H1 (cell line): ENCODE data around the gene CREB3L4. TPM values are rescaled to one million over a fixed set of nuclear protein-coding genes. Genes with fewer than 3 reads are reported as not detected.

Experiments
- CHD7 ChIP-seq: fragments of 300-600 bp; sonication (generic); IDR thresholded peaks from 2 replicates; pipeline ENCODE4 v1.7.1; 2012; ENCODE audit warnings: low read length, moderate library complexity, mild to moderate bottlenecking, inconsistent platforms; ENCODE audit not compliant: insufficient replicate concordance
- polyA plus RNA-seq, 7 experiments: library from polyadenylated mRNA; depleted of rRNA in 3 of 7; stranded (reverse) in 5 of 7; unstranded in 2 of 7; fragments of >200 nt in 5 of 7; fragments of 200-250 nt in 2 of 7; gene quantifications; 1 replicate in 5 of 7; 2 replicates in 1 of 7; 4 replicates in 1 of 7; pipeline versions ENCODE4 v1.2.1 to v1.2.3, GENCODE V29; 2011 to 2013; ENCODE audit warnings: missing spikeins in 2 of 7, mixed read lengths in 2 of 7
- total RNA-seq: library from RNA; stranded (reverse); fragmentation: NEBNext Ultra II Directional; extraction: Animal tissue kit (Norgen Biotek cat#: 25700); gene quantifications from 2 replicates; pipeline ENCODE4 v1.2.1, GENCODE V29; 2021

Gene CREB3L4
- total and polyA plus RNA-seq, 2 of the 8 experiments (the other 6 are each of a cell fraction or from before 2014, with no cell fraction given), result 34.4 to 54.0 TPM

DNA sequence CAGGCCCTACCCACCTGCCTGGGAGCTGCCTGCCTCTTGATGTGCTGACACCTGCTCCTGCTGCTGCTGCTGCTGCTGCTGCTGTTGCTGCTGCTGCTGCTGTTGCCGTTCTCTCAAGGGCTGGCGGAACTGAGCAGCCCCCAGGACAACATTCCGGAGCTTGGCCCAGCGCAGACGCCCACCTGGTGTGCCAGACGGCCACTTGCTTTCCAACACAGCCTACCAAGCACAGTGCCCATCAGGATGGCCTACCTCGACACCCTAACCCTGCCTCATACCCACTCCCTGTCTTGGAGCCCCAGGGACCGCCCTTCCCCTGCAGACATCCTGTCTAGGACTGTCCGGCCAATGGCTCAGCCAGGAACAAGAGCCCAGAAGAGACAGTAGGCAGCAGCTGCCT is 33.0 kb upstream of the CREB3L4 start (continued):
- TF ChIP-seq CHD7, result no peak
